HCT116 (cell line): ENCODE results near the gene ZNF254. TPM values are rescaled to one million over a fixed set of nuclear protein-coding genes. Genes with fewer than 3 reads are reported as not detected.

Source experiments
- ATAC-seq: fragments of 200-7000 bp; cut with Tn5 transposase; 2 replicates; pipeline ENCODE4 v1.9.1; 2020; ENCODE audit warnings: mild to moderate bottlenecking, moderate library complexity
- BruUV-seq: library from RNA; stranded (reverse); fragments of 400-500 nt; replicated peaks from 2 replicates; lab custom pipeline; 2021; lab: Mats Ljungman, UMichigan
- CTCF ChIA-PET: fragments of 300-600 bp; sonication (Branson Sonifier 250); formaldehyde crosslinking; loops from one replicate; lab custom pipeline; 2021; ENCODE audit warnings: antibody characterized with exemption; lab: Charles Lee
- POLR2A ChIA-PET: fragments of 300-600, 350-600 bp; sonication (Branson Sonifier 250); formaldehyde crosslinking; loops from one replicate; lab custom pipeline; 2021; ENCODE audit warnings: antibody characterized with exemption; lab: Charles Lee
- RAD21 ChIA-PET, 2 experiments: fragments of 300-600 bp; sonication (Branson Sonifier 250); formaldehyde crosslinking; loops; one replicate each; lab custom pipeline; 2023; ENCODE audit warnings: low total read pairs in 2 of 2; ENCODE audit not compliant: uncharacterized antibody in 2 of 2, unreplicated experiment in 2 of 2, low non-redundant PET in 1 of 2; lab: Charles Lee
- DNase-seq: peaks from one replicate; pipeline ENCODE4 v3.0.0-alpha.2; 2010; ENCODE audit warnings: low read depth, low spot score
- H2AFZ ChIP-seq: fragments of 200-600 bp; shearing (Covaris generic), sonication (generic); 2 replicates; pipeline ENCODE4 v1.6.1; 2017; ENCODE audit warnings: low read depth, mixed run types, mixed read lengths, antibody characterized with exemption, low read length; ENCODE audit not compliant: poor library complexity, severe bottlenecking
- H3K27ac ChIP-seq: 2 replicates; pipeline ENCODE4 v1.5.1; 2012; ENCODE audit warnings: low read depth, low read length
- H3K27me3 ChIP-seq: fragments of 200-600 bp; sonication (generic); 2 replicates; pipeline ENCODE4 v1.6.1; 2016; ENCODE audit warnings: mixed run types, low read length, mixed read lengths; ENCODE audit not compliant: insufficient read depth
- H3K36me3 ChIP-seq, 2 experiments: fragments of 200-500 bp in 1 of 2; fragments of 200-600 bp in 1 of 2; sonication (Bioruptor generic) in 1 of 2; sonication (generic) in 1 of 2; 2 replicates each; pipeline versions ENCODE4 v1.5.1 to v1.6.1; 2014 to 2016; ENCODE audit warnings: low read length in 2 of 2, inconsistent platforms in 1 of 2, mixed read lengths in 1 of 2, mixed run types in 1 of 2; ENCODE audit not compliant: insufficient read depth in 2 of 2, control insufficient read depth in 1 of 2
- H3K4me1 ChIP-seq, 2 experiments: fragments of 200-600 bp in 1 of 2; sonication (generic) in 1 of 2; 2 replicates each; pipeline versions ENCODE4 v1.5.1 to v1.6.1; 2012 to 2017; ENCODE audit warnings: low read length in 2 of 2, inconsistent platforms in 1 of 2, mild to moderate bottlenecking in 1 of 2, mixed read lengths in 1 of 2, mixed run types in 1 of 2, moderate library complexity in 1 of 2; ENCODE audit not compliant: insufficient read depth in 2 of 2, control insufficient read depth in 1 of 2
- H3K4me2 ChIP-seq: fragments of 200-600 bp; sonication (generic); 2 replicates; pipeline ENCODE4 v1.6.1; 2017; ENCODE audit warnings: mixed run types, low read length, mixed read lengths
- H3K4me3 ChIP-seq, 2 experiments: fragments of 200-600 bp in 1 of 2; sonication (generic) in 1 of 2; replicated peaks in 1 of 2; 2 replicates each; pipeline ENCODE4 v1.5.1; 2011 to 2016; ENCODE audit warnings: low read length in 2 of 2, control low read depth in 1 of 2, low read depth in 1 of 2, mild to moderate bottlenecking in 1 of 2, mixed read lengths in 1 of 2, mixed run types in 1 of 2
- H3K79me2 ChIP-seq: fragments of 200-600 bp; sonication (generic); 2 replicates; pipeline ENCODE4 v1.6.1; 2017; ENCODE audit warnings: mild to moderate bottlenecking, mixed run types, low read length, moderate library complexity, mixed read lengths; ENCODE audit not compliant: insufficient read depth
- H3K9ac ChIP-seq: fragments of 200-600 bp; sonication (generic); 2 replicates; pipeline ENCODE4 v1.6.1; 2016; ENCODE audit warnings: low read length, mixed read lengths
- H3K9me2 ChIP-seq: fragments of 200-600 bp; sonication (generic), shearing (Covaris generic); 2 replicates; pipeline ENCODE4 v1.6.1; 2017; ENCODE audit warnings: mixed run types, mild to moderate bottlenecking, moderate library complexity; ENCODE audit not compliant: insufficient read depth
- H3K9me3 ChIP-seq, 2 experiments: fragments of 200-500 bp in 1 of 2; fragments of 200-600 bp in 1 of 2; sonication (Bioruptor generic) in 1 of 2; sonication (generic) in 1 of 2; 2 replicates each; pipeline ENCODE4 v1.6.1; 2014 to 2017; ENCODE audit warnings: low read length in 2 of 2, mixed read lengths in 2 of 2, inconsistent platforms in 1 of 2, low read depth in 1 of 2, mild to moderate bottlenecking in 1 of 2, mixed run types in 1 of 2, moderate library complexity in 1 of 2; ENCODE audit not compliant: control insufficient read depth in 1 of 2, insufficient read depth in 1 of 2
- H4K20me1 ChIP-seq: fragments of 200-600 bp; sonication (generic), shearing (Covaris generic); 2 replicates; pipeline ENCODE4 v1.6.1; 2017; ENCODE audit warnings: mixed run types, mild to moderate bottlenecking, moderate library complexity; ENCODE audit not compliant: insufficient read depth
- ATF3 ChIP-seq: IDR thresholded peaks from 2 replicates; pipeline ENCODE4 v1.6.1; 2012
- CBX3 ChIP-seq: IDR thresholded peaks from 2 replicates; pipeline ENCODE4 v1.6.1; 2012; ENCODE audit warnings: low read depth
- EGR1 ChIP-seq: IDR thresholded peaks from 2 replicates; pipeline ENCODE4 v1.6.1; 2012; ENCODE audit warnings: low read depth
- ELF1 ChIP-seq: IDR thresholded peaks from 2 replicates; pipeline ENCODE4 v1.6.1; 2012; ENCODE audit warnings: low read depth, borderline replicate concordance
- EZH2 ChIP-seq: fragments of 200-600 bp; sonication (generic); IDR thresholded peaks from 2 replicates; pipeline ENCODE4 v1.6.1; 2017; ENCODE audit warnings: antibody characterized with exemption, mixed run types
- FOSL1 ChIP-seq: IDR thresholded peaks from 2 replicates; pipeline ENCODE4 v1.6.1; 2012; ENCODE audit warnings: low read depth
- JUND ChIP-seq: IDR thresholded peaks from 2 replicates; pipeline ENCODE4 v1.6.1; 2012
- POLR2A ChIP-seq: IDR thresholded peaks from 2 replicates; pipeline ENCODE4 v1.7.0; 2011; ENCODE audit warnings: borderline replicate concordance; ENCODE audit not compliant: insufficient read depth, insufficient read length; ENCODE audit errors: extremely low read depth
- POLR2AphosphoS5 ChIP-seq: IDR thresholded peaks from 2 replicates; pipeline ENCODE4 v1.6.1; 2011; ENCODE audit warnings: mild to moderate bottlenecking, low read depth, low read length, moderate library complexity
- RAD21 ChIP-seq: IDR thresholded peaks from 2 replicates; pipeline ENCODE4 v1.6.1; 2012; ENCODE audit warnings: low read depth, mild to moderate bottlenecking
- SIN3A ChIP-seq: IDR thresholded peaks from 2 replicates; pipeline ENCODE4 v1.6.1; 2012; ENCODE audit warnings: low read depth
- SP1 ChIP-seq: IDR thresholded peaks from 2 replicates; pipeline ENCODE4 v1.6.1; 2012; ENCODE audit warnings: low read depth
- SRF ChIP-seq: IDR thresholded peaks from 2 replicates; pipeline ENCODE4 v1.6.1; 2012; ENCODE audit warnings: low read depth
- YY1 ChIP-seq: IDR thresholded peaks from 2 replicates; pipeline ENCODE4 v1.6.1; 2011; ENCODE audit warnings: low read length, low read depth, moderate library complexity, mild to moderate bottlenecking; ENCODE audit not compliant: insufficient replicate concordance; ENCODE audit errors: extremely low read depth
- ZBTB33 ChIP-seq: IDR thresholded peaks from 2 replicates; pipeline ENCODE4 v1.6.1; 2011; ENCODE audit warnings: mild to moderate bottlenecking, low read length, moderate library complexity; ENCODE audit not compliant: insufficient replicate concordance; ENCODE audit errors: extremely low read depth
- ZFX ChIP-seq: fragments of 450-650 bp; IDR thresholded peaks from 2 replicates; pipeline ENCODE4 v1.6.1; 2017
- intact Hi-C: fragments of 100-400 bp; cut with micrococcal nuclease; formaldehyde crosslinking; loops from 2 replicates; pipeline ENCODE4 v1.10.0; 2022
- total RNA-seq: library from RNA; stranded (reverse); gene quantifications from one replicate; pipeline ENCODE4 v1.2.1, GENCODE V29; 2021; ENCODE audit not compliant: unreplicated experiment
- TF ChIP-seq, protein P1 (sequence below): IDR thresholded peaks from 2 replicates; pipeline ENCODE4 v1.6.1; 2012; ENCODE audit warnings: low read depth

ZNF254 gene
- total RNA-seq, 1 experiment from 2014 or later = 2.5 TPM

DNA sequence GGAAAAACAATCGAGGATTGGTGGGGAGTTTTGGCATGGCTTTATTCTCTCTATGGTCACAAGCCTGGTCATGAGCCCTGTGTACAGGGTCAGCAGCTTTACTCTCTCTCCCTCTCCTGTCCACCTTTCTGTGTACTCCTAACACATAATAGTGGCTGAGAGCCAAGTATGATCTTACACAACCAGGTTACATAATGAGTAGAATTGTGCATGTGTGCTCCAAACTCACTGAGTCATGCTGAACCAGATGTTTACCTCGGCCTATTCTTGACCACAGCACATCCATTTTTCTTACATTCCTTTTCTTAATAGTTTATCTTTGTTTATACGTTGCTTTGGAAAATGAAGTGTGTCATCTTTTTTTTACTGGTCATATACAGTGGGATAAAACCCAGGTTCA lies 53.1 kb downstream of the ZNF254 start (continued):
- TF ChIP-seq, protein P1, sequence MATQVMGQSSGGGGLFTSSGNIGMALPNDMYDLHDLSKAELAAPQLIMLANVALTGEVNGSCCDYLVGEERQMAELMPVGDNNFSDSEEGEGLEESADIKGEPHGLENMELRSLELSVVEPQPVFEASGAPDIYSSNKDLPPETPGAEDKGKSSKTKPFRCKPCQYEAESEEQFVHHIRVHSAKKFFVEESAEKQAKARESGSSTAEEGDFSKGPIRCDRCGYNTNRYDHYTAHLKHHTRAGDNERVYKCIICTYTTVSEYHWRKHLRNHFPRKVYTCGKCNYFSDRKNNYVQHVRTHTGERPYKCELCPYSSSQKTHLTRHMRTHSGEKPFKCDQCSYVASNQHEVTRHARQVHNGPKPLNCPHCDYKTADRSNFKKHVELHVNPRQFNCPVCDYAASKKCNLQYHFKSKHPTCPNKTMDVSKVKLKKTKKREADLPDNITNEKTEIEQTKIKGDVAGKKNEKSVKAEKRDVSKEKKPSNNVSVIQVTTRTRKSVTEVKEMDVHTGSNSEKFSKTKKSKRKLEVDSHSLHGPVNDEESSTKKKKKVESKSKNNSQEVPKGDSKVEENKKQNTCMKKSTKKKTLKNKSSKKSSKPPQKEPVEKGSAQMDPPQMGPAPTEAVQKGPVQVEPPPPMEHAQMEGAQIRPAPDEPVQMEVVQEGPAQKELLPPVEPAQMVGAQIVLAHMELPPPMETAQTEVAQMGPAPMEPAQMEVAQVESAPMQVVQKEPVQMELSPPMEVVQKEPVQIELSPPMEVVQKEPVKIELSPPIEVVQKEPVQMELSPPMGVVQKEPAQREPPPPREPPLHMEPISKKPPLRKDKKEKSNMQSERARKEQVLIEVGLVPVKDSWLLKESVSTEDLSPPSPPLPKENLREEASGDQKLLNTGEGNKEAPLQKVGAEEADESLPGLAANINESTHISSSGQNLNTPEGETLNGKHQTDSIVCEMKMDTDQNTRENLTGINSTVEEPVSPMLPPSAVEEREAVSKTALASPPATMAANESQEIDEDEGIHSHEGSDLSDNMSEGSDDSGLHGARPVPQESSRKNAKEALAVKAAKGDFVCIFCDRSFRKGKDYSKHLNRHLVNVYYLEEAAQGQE = no peak
- no peak for TF ChIP-seq SIN3A
- TF ChIP-seq EZH2 = no peak
- TF ChIP-seq ATF3 = no peak
- no peak for TF ChIP-seq ZFX

GRCh38 chr19:24140591-24140990 lies 53.6 kb downstream of the ZNF254 start:
- Histone ChIP-seq H3K79me2 (no peaks in the 10 kb centered on the region), H3K9ac (no peak overlapping the region), H3K27me3 (no peaks in the 10 kb centered on the region), H3K4me2 (no peak overlapping the region)
- BruUV-seq = no TSS peak
- CTCF ChIA-PET = no interaction called here
- intact Hi-C loops = no loop called here
- ATAC-seq = no peak
- RAD21 ChIA-PET = no interaction called here
- TF ChIP-seq SIN3A (no peak), YY1 (no peak), POLR2AphosphoS5 (no peak), POLR2A (no peak), RAD21 (no peak), JUND (no peak), CBX3 (no peak), ATF3 (no peak), ZBTB33 (no peak), FOSL1 (no peak), ELF1 (no peak), SP1 (no peak), SRF (no peak), EGR1 (no peak)
- TF ChIP-seq, protein P1 = no peak
- TF ChIP-seq, all 23 proteins: peak for 0
- H3K27ac ChIP-seq = no peak overlapping the region
- H4K20me1 ChIP-seq = no peaks in the 10 kb centered on the region
- DNase-seq = no peak
- no peak overlapping the region for H3K4me3 ChIP-seq
- H3K9me3 ChIP-seq = peaks cover 13 to 23% of the 10 kb centered on the region in 2 experiments; a peak in 2 of 4 replicates
- H3K36me3 ChIP-seq = no peaks in the 10 kb centered on the region
- H3K9me2 ChIP-seq = no peaks in the 10 kb centered on the region
- H3K4me1 ChIP-seq = no peaks in the 10 kb centered on the region
- H2AFZ ChIP-seq = no peak overlapping the region
- POLR2A ChIA-PET = no interaction called here
